Measurements from ENCODE around the gene VWA3A.
"Not testable (repeated sequence)": the region's sequence is repeated elsewhere in the genome, so short reads cannot be mapped to it uniquely, and the experiment has no call there.

The VWA3A gene

GRCh38 chr16:22117609-22118008, 25.3 kb downstream of the VWA3A start:
- no peaks in the 10 kb centered on the region for H3K9me3 ChIP-seq (ENCODE audit: control insufficient read depth, low read length)
- H3K27ac ChIP-seq (ENCODE audit: low read depth, low read length, severe bottlenecking) = no peak overlapping the region
- no peaks in the 10 kb centered on the region for H3K4me1 ChIP-seq (ENCODE audit: control insufficient read depth, insufficient read depth, low read length, poor library complexity, severe bottlenecking)
- 88% methylated on average over 1 of the region's 2 CpGs; no CpG with 5 or more reads in 1 of the 2 experiments for WGBS, 2 experiments (ENCODE audit: insufficient coverage in 2 of 2)
- no peaks in the 10 kb centered on the region for H3K36me3 ChIP-seq (ENCODE audit: control insufficient read depth, insufficient read depth, low read length)
- H3K4me3 ChIP-seq (ENCODE audit: extremely low read depth, insufficient read depth, low read length, poor library complexity, severe bottlenecking) = no peak overlapping the region

DNA sequence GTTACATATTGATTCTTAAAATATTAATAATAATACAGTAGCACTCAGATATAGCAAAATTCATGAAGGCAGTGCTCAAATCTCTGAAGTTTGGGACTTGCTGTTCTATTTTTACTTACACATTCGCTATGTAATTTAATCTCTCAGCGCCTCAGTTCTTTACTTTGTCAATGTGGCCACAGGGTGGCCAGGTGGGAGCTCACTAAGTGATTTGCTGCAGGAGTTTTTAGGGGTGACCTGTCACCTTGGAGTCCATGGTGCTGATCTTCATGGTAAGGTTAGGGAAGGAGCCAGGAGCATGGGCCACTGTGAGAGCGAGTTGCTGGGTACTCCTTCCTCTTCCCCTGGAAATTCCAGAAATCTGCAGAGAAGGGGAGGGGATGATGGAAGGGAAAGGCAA, 28.1 kb downstream of the VWA3A start:
- WGBS, 2 experiments (ENCODE audit: insufficient coverage in 2 of 2) = 76 to 81% methylated on average over 2 to 3 of the region's 3 CpGs
- no peaks in the 10 kb centered on the region for H3K4me1 ChIP-seq (ENCODE audit: control insufficient read depth, insufficient read depth, low read length, poor library complexity, severe bottlenecking)

DNA sequence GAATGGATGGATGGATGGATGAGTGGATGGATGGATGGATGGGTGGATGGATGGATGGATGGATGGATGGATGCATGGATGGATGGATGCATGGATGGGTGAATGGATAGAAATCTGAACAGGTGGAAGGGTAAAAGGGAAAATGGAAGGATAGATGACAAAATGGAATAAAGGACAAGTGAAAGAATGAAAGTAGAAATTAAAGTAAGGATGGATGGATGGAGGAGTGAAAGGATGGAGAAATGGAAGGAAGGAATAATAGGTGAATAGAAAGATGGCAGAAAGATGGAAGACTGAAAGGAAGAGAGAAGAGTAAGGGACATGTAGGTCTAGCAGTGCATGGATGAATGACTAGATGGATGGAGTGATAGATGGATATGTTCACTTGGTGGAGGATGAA, 29.9 kb downstream of the VWA3A start:
- Histone ChIP-seq H3K4me1 (ENCODE audit: control insufficient read depth, insufficient read depth, low read length, poor library complexity, severe bottlenecking) (no peaks in the 10 kb centered on the region), H3K27ac (ENCODE audit: low read depth, low read length, severe bottlenecking) (no peak overlapping the region), H3K9me3 (ENCODE audit: control insufficient read depth, low read length) (no peaks in the 10 kb centered on the region), H3K36me3 (ENCODE audit: control insufficient read depth, insufficient read depth, low read length) (no peaks in the 10 kb centered on the region), H3K4me3 (ENCODE audit: extremely low read depth, insufficient read depth, low read length, poor library complexity, severe bottlenecking) (no peak overlapping the region)

More for the DNA sequence above, 28.1 kb downstream of the VWA3A start:
- no peaks in the 10 kb centered on the region for H3K9me3 ChIP-seq (ENCODE audit: control insufficient read depth, low read length)
- H3K4me3 ChIP-seq (ENCODE audit: extremely low read depth, insufficient read depth, low read length, poor library complexity, severe bottlenecking) = no peak overlapping the region
- no peaks in the 10 kb centered on the region for H3K36me3 ChIP-seq (ENCODE audit: control insufficient read depth, insufficient read depth, low read length)
- H3K27ac ChIP-seq (ENCODE audit: low read depth, low read length, severe bottlenecking) = no peak overlapping the region

- 70 to 75% methylated on average over 1 to 3 of the region's 3 CpGs for WGBS, 2 experiments (ENCODE audit: insufficient coverage in 2 of 2)
- Histone ChIP-seq H3K9me3 (ENCODE audit: control insufficient read depth, low read length) (no peaks in the 10 kb centered on the region), H3K36me3 (ENCODE audit: control insufficient read depth, insufficient read depth, low read length) (no peaks in the 10 kb centered on the region), H3K4me1 (ENCODE audit: control insufficient read depth, insufficient read depth, low read length, poor library complexity, severe bottlenecking) (no peaks in the 10 kb centered on the region), H3K4me3 (ENCODE audit: extremely low read depth, insufficient read depth, low read length, poor library complexity, severe bottlenecking) (no peak overlapping the region), H3K27ac (ENCODE audit: low read depth, low read length, severe bottlenecking) (no peak overlapping the region)
These were observed 30.8 kb downstream of the VWA3A start for GRCh38 chr16:22123146-22123545.

DNA sequence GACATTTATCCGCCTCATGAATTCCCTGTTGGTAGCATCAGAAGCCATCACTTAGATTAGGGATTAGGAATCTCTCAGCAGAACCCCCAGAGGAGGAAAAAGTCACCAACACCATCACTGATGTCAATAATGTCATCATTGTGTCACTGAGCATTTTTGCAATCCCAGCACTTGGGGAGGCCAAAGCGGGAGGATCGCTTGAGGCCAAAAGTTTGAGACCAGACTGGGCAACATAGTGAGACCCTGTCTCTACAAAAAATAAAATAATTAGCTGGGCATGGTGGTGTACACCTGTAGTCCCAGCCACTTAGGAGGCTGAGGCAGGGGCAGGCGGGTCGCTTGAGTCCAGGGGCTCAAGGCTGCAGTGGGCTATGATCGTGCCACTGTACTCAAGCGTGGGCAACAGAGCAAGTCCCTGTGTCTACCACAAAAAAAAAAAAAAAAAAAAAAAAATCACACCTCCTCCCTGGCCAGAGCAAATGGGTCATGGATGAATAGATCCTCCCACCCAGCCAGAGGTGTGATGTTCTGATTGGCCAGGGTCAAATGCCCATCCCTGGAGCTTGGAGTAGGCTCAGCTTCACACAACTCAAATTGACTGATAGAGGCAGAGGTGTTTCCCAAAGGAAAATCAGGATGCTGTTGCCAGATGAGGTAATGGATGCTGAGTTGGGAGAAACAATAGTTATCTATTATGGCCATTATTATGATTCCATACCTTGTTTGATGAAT, 31.6 kb downstream of the VWA3A start:
- Histone ChIP-seq H3K27ac (ENCODE audit: low read depth, low read length, severe bottlenecking) (no peak overlapping the region), H3K4me1 (ENCODE audit: control insufficient read depth, insufficient read depth, low read length, poor library complexity, severe bottlenecking) (no peaks in the 10 kb centered on the region), H3K36me3 (ENCODE audit: control insufficient read depth, insufficient read depth, low read length) (no peaks in the 10 kb centered on the region), H3K4me3 (ENCODE audit: extremely low read depth, insufficient read depth, low read length, poor library complexity, severe bottlenecking) (no peak overlapping the region), H3K9me3 (ENCODE audit: control insufficient read depth, low read length) (no peaks in the 10 kb centered on the region)
- 73 to 89% methylated on average over 3 to 6 of the region's 7 CpGs for WGBS, 2 experiments (ENCODE audit: insufficient coverage in 2 of 2)

DNA sequence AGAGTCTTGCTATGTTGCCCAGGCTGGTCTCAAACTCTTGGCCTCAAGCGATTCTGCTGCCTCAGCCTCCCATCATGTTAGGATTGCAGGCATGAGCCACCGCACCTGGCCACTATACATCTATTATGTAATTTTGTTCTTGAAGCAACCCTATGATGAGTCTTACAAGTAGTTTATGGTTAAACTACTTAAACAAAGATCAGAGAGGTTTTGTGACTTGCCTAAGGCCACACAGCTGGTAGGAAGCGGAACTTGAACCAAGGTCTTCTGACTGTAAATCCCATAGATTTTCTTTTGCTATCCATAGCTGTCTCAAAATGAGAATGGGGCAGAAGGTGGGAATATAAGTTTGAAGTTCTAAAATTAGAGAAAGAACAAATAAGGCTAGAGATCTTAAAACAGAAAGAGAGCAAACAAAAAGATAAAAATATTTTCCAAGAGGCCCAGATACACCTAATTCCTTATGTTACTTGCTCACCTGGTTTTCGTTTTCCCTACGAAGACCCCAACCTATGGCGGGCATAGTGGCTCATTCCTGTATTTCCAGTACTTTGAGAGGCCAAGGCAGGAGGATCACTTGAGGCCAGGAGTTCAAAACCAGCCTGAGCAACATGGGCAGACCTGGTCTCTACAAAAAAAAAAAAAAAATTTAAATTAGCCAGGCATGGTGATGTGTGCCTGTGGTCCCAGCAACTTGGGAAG, 32.4 kb downstream of the VWA3A start:
- H3K36me3 ChIP-seq (ENCODE audit: control insufficient read depth, insufficient read depth, low read length) = no peaks in the 10 kb centered on the region
- H3K27ac ChIP-seq (ENCODE audit: low read depth, low read length, severe bottlenecking) = no peak overlapping the region
- WGBS, 2 experiments (ENCODE audit: insufficient coverage in 2 of 2) = 75 to 90% methylated on average over 3 to 4 of the region's 6 CpGs

DNA sequence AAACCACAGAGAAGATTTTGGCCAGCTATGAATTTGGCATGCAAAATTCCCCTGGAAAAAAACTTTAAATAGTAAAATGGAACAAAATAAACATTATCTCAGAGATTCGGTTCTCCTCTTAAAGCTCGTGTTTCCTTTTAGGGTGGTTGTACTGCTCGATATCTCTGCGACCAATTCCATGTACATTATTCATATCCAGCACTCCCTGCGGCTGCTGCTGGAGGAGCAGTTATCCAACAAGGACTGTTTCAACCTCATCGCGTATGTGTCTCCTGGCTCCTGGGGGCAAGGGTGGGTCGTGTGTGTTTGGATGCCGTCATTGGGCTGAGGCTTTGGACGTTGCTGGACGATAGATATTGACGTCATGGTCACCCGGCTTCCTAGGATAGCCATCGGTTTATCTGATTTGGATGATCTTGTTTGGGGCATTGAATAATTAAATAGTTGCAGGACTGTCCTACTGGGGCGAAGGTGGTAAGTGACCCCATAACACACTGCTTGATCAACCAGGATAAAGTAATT, 33.8 kb downstream of the VWA3A start:
- H3K4me1 ChIP-seq (ENCODE audit: control insufficient read depth, insufficient read depth, low read length, poor library complexity, severe bottlenecking) = no peaks in the 10 kb centered on the region

More for the DNA sequence above, 32.4 kb downstream of the VWA3A start:
- H3K9me3 ChIP-seq (ENCODE audit: control insufficient read depth, low read length) = no peaks in the 10 kb centered on the region
- H3K4me1 ChIP-seq (ENCODE audit: control insufficient read depth, insufficient read depth, low read length, poor library complexity, severe bottlenecking) = no peaks in the 10 kb centered on the region
- no peak overlapping the region for H3K4me3 ChIP-seq (ENCODE audit: extremely low read depth, insufficient read depth, low read length, poor library complexity, severe bottlenecking)

GRCh38 chr16:22128537-22128936, 36.2 kb downstream of the VWA3A start:
- WGBS, 2 experiments (ENCODE audit: insufficient coverage in 2 of 2) = no CpG with 5 or more reads among the region's 1 CpG

More for the DNA sequence above, 33.8 kb downstream of the VWA3A start:
- H3K4me3 ChIP-seq (ENCODE audit: extremely low read depth, insufficient read depth, low read length, poor library complexity, severe bottlenecking) = no peak overlapping the region
- 87 to 92% methylated on average over 10 to 14 of the region's 15 CpGs for WGBS, 2 experiments (ENCODE audit: insufficient coverage in 2 of 2)
- no peak overlapping the region for H3K27ac ChIP-seq (ENCODE audit: low read depth, low read length, severe bottlenecking)
- no peaks in the 10 kb centered on the region for H3K9me3 ChIP-seq (ENCODE audit: control insufficient read depth, low read length)
- H3K36me3 ChIP-seq (ENCODE audit: control insufficient read depth, insufficient read depth, low read length) = no peaks in the 10 kb centered on the region

GRCh38 chr16:22130528-22130927, 38.2 kb downstream of the VWA3A start:
- H3K9me3 ChIP-seq (ENCODE audit: control insufficient read depth, low read length) = no peaks in the 10 kb centered on the region
- H3K36me3 ChIP-seq (ENCODE audit: control insufficient read depth, insufficient read depth, low read length) = no peaks in the 10 kb centered on the region
- no peak overlapping the region for H3K27ac ChIP-seq (ENCODE audit: low read depth, low read length, severe bottlenecking)
- H3K4me1 ChIP-seq (ENCODE audit: control insufficient read depth, insufficient read depth, low read length, poor library complexity, severe bottlenecking) = no peaks in the 10 kb centered on the region
- H3K4me3 ChIP-seq (ENCODE audit: extremely low read depth, insufficient read depth, low read length, poor library complexity, severe bottlenecking) = no peak overlapping the region

More at GRCh38 chr16:22128537-22128936, 36.2 kb downstream of the VWA3A start:
- H3K27ac ChIP-seq (ENCODE audit: low read depth, low read length, severe bottlenecking); H3K36me3 ChIP-seq (ENCODE audit: control insufficient read depth, insufficient read depth, low read length); H3K4me3 ChIP-seq (ENCODE audit: extremely low read depth, insufficient read depth, low read length, poor library complexity, severe bottlenecking); H3K9me3 ChIP-seq (ENCODE audit: control insufficient read depth, low read length); H3K4me1 ChIP-seq (ENCODE audit: control insufficient read depth, insufficient read depth, low read length, poor library complexity, severe bottlenecking): not testable (repeated sequence)

DNA sequence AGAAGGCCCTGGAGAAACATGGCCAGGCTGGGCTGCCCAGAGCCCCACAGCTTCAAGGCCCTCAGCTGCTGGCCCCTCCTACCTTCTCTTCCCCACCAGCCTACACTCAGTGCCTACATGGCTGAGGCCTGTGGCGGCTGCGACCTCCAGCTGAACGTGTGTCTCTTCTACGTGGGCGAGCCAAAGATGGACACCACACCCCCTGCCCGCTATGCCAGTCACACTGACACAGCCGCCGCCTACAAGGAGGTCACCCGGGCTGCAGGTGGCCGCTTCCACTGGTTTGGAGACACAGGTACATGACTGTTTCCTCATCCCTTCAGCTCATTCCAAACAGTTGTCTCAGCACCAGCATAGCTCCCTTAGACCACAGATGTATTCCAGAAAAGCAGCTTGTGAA, 40.5 kb downstream of the VWA3A start:
- Histone ChIP-seq H3K4me3 (ENCODE audit: extremely low read depth, insufficient read depth, low read length, poor library complexity, severe bottlenecking) (no peak overlapping the region), H3K4me1 (ENCODE audit: control insufficient read depth, insufficient read depth, low read length, poor library complexity, severe bottlenecking) (no peaks in the 10 kb centered on the region), H3K36me3 (ENCODE audit: control insufficient read depth, insufficient read depth, low read length) (no peaks in the 10 kb centered on the region), H3K27ac (ENCODE audit: low read depth, low read length, severe bottlenecking) (no peak overlapping the region), H3K9me3 (ENCODE audit: control insufficient read depth, low read length) (no peaks in the 10 kb centered on the region)
- WGBS, 2 experiments (ENCODE audit: insufficient coverage in 2 of 2) = 84 to 90% methylated on average over 10 of the region's 10 CpGs

DNA sequence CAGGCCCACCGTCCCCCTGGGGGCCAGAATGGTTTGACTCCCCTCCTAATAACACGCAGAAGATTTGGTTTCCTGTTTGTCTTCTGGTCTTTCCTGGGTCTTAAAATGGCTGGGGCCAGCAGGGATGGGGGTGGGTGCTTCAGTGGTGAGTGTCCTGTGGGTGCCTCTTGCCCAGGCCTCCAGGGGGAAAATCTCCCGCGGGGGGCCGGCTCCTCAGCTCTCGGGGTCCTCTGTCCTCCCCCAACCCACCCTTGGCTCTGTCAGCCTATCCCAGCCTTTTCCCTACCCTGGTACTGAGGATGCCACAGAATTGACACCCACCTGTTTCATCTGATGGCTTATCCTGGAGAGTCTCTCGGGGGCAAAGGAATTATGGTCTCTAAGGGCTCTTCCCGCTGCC, 46.1 kb downstream of the VWA3A start:
- no peak overlapping the region for H3K27ac ChIP-seq (ENCODE audit: low read depth, low read length, severe bottlenecking)
- H3K4me1 ChIP-seq (ENCODE audit: control insufficient read depth, insufficient read depth, low read length, poor library complexity, severe bottlenecking) = no peaks in the 10 kb centered on the region
- H3K4me3 ChIP-seq (ENCODE audit: extremely low read depth, insufficient read depth, low read length, poor library complexity, severe bottlenecking) = no peak overlapping the region
- no peaks in the 10 kb centered on the region for H3K9me3 ChIP-seq (ENCODE audit: control insufficient read depth, low read length)
- WGBS, 2 experiments (ENCODE audit: insufficient coverage in 2 of 2) = 82 to 96% methylated on average over 4 to 5 of the region's 8 CpGs
- H3K36me3 ChIP-seq (ENCODE audit: control insufficient read depth, insufficient read depth, low read length) = no peaks in the 10 kb centered on the region

Measured in mesodermal cell (in vitro differentiated cells).